G401 (cell line): ENCODE data around the gene RBMS1. TPM values are rescaled to one million over a fixed set of nuclear protein-coding genes. Genes with fewer than 3 reads are reported as not detected.

ENCODE experiments used
- DNase-seq: peaks from one replicate; pipeline ENCODE4 v3.0.0-alpha.2; 2015; ENCODE audit warnings: low spot score
- in situ Hi-C: cut with HindIII; loops from 2 replicates; pipeline ENCODE4 v1.10.0; 2016; ENCODE audit warnings: low sequenced_read_pairs, mixed read lengths
- total RNA-seq: library from RNA; depleted of rRNA; stranded (reverse); fragments of >200 nt; shearing (Covaris generic); gene quantifications from 2 replicates; pipeline ENCODE4 v1.2.3, GENCODE V29; 2014

RBMS1 gene
- total RNA-seq, 1 experiment from 2014 or later = 8.3 TPM

- no peak for DNase-seq
- in situ Hi-C loops = no loop called here
Measured at GRCh38 chr2:160402501-160402900, 91.1 kb downstream of the RBMS1 start.

- in situ Hi-C loops = no loop called here
- no peak for DNase-seq
Measured at GRCh38 chr2:160401895-160402294, 91.7 kb downstream of the RBMS1 start.

GRCh38 chr2:160399880-160400279 is 93.7 kb downstream of the RBMS1 start:
- in situ Hi-C loops = no loop called here

GRCh38 chr2:160397530-160397865 is 96.1 kb downstream of the RBMS1 start:
- in situ Hi-C loops = no loop called here
- no peak for DNase-seq

More at GRCh38 chr2:160399880-160400279, 93.7 kb downstream of the RBMS1 start:
- DNase-seq = no peak

- DNase-seq = no peak
- in situ Hi-C loops = no loop called here
Measured at GRCh38 chr2:160394153-160394552, 99.5 kb downstream of the RBMS1 start.

- no peak for DNase-seq
- in situ Hi-C loops = no loop called here
Measured at GRCh38 chr2:160392201-160392600, 101.4 kb downstream of the RBMS1 start.

GRCh38 chr2:160390544-160391455 is 102.8 kb downstream of the RBMS1 start:
- no peak for DNase-seq
- in situ Hi-C loops = no loop called here

GRCh38 chr2:160389875-160390274 is 103.7 kb downstream of the RBMS1 start:
- in situ Hi-C loops = no loop called here
- DNase-seq = no peak

- no peak for DNase-seq
- in situ Hi-C loops = no loop called here
Measured at GRCh38 chr2:160388464-160389263, 104.9 kb downstream of the RBMS1 start.

- DNase-seq = no peak
- in situ Hi-C loops = no loop called here
Measured at GRCh38 chr2:160387558-160388262, 105.9 kb downstream of the RBMS1 start.

GRCh38 chr2:160384791-160385190 is 108.8 kb downstream of the RBMS1 start:
- in situ Hi-C loops = no loop called here
- DNase-seq = no peak

- in situ Hi-C loops = no loop called here
- no peak for DNase-seq
Measured at GRCh38 chr2:160381425-160381951, 112.1 kb downstream of the RBMS1 start.

- in situ Hi-C loops = no loop called here
- no peak for DNase-seq
Measured at GRCh38 chr2:160380611-160381010, 113.0 kb downstream of the RBMS1 start.

- in situ Hi-C loops = no loop called here
- no peak for DNase-seq
Measured at GRCh38 chr2:160380000-160380570, 113.5 kb downstream of the RBMS1 start.

GRCh38 chr2:160379399-160379798 is 114.2 kb downstream of the RBMS1 start:
- in situ Hi-C loops = no loop called here
- DNase-seq = no peak

GRCh38 chr2:160377204-160377995 is 116.2 kb downstream of the RBMS1 start:
- DNase-seq = no peak
- in situ Hi-C loops = no loop called here

- in situ Hi-C loops = no loop called here
Measured at GRCh38 chr2:160376576-160376975, 117.0 kb downstream of the RBMS1 start.

GRCh38 chr2:160375802-160376469 is 117.7 kb downstream of the RBMS1 start:
- DNase-seq = no peak
- in situ Hi-C loops = no loop called here

More at GRCh38 chr2:160376576-160376975, 117.0 kb downstream of the RBMS1 start:
- no peak for DNase-seq
